ENCODE data around the gene PPP1R26. TPM values are rescaled to one million over a fixed set of nuclear protein-coding genes. Genes with fewer than 3 reads are reported as not detected.
A peak's percentile ranks its signal among the peaks of the same experiment; 100 is the strongest.

Gene PPP1R26
- polyA plus RNA-seq, 2 of the 4 experiments (the other 2 are of a cell fraction): 8.5 to 12.7 TPM

- peaks cover 10% of the 10 kb centered on the region; the same call in 1 of the 3 replicates for H3K4me1 ChIP-seq
- H3K9me3 ChIP-seq: no peaks in the 10 kb centered on the region
- TF ChIP-seq HES2 (IDR thresholded peaks at IDR 0.05): no peak
- TF ChIP-seq TFCP2L1 (CRISPR knock-in tag; IDR thresholded peaks at IDR 0.05): no peak
- CTCF ChIA-PET: interaction anchor here (1.2 kb wide), 1 partner anchor 19 kb away, joined by 5 read pairs; no protein-coding TSS in a partner anchor
- POLR2A ChIA-PET: no interaction called here
- H3K4me2 ChIP-seq: no peak overlapping the region
- no peak overlapping the region for H3K27ac ChIP-seq
- DNase-seq (ENCODE audit: low read depth in 1 of 2, low spot score in 1 of 2) (no peak), ATAC-seq (peak in 1 of 2 experiments; percentile 25; a peak in 1 of 6 replicates), FAIRE-seq (no peak)
- H3K4me3 ChIP-seq: no peak overlapping the region
- WGBS (ENCODE audit: missing lambda C conversion rate): 72% methylated on average over 10 of the region's 21 CpGs
Observed at GRCh38 chr9:135523521-135524129, 44.0 kb downstream of the PPP1R26 start.

GRCh38 chr9:135524130-135524861, 44.7 kb downstream of the PPP1R26 start:
- Histone ChIP-seq H3K9me3 (no peaks in the 10 kb centered on the region), H3K4me2 (no peak overlapping the region; the same call in 2 of the 3 replicates), H3K27ac (no peak overlapping the region), H3K4me1 (peaks cover 10% of the 10 kb centered on the region; the same call in 1 of the 3 replicates), H3K4me3 (no peak overlapping the region)
- FAIRE-seq (no peak), ATAC-seq (peak; percentile 17 to 39; a peak in 4 of 6 replicates), DNase-seq (ENCODE audit: low read depth in 1 of 2, low spot score in 1 of 2) (no peak)
- TF ChIP-seq FOSL2 (IDR thresholded peaks at IDR 0.05): no peak
- TF ChIP-seq FOSL2 (CRISPR knock-in tag; IDR thresholded peaks at IDR 0.05): peak; percentile 45
- TF ChIP-seq REST (IDR thresholded peaks at IDR 0.05): no peak
- WGBS (ENCODE audit: missing lambda C conversion rate): 68% methylated on average over 11 of the region's 27 CpGs
- ChIA-PET POLR2A (no interaction called here), CTCF (interaction anchor here (1.2 kb wide), 3 partner anchors 19 to 79 kb away, joined by 4 to 7 read pairs (median 5); no protein-coding TSS in a partner anchor)

- DNase-seq (ENCODE audit: low read depth in 1 of 2, low spot score in 1 of 2) (no peak), FAIRE-seq (no peak), ATAC-seq (no peak)
- Histone ChIP-seq H3K4me3 (no peak overlapping the region), H3K4me1 (peaks cover 10% of the 10 kb centered on the region; the same call in 1 of the 3 replicates), H3K27ac (no peak overlapping the region), H3K4me2 (no peak overlapping the region), H3K9me3 (no peaks in the 10 kb centered on the region)
- WGBS (ENCODE audit: missing lambda C conversion rate): 73% methylated on average over 18 of the region's 31 CpGs
- POLR2A ChIA-PET: no interaction called here
- CTCF ChIA-PET: interaction anchor here (0.6 to 1.2 kb wide), 3 partner anchors 21 to 112 kb away, joined by 4 to 7 read pairs (median 4); no protein-coding TSS in a partner anchor
- no peak for TF ChIP-seq CTCF (IDR thresholded peaks at IDR 0.05)
- TF ChIP-seq KDM1A (IDR thresholded peaks at IDR 0.05; ENCODE audit: low read depth): no peak
- no peak for TF ChIP-seq NR3C1 (IDR thresholded peaks at IDR 0.05)
- no peak for TF ChIP-seq TP53 (CRISPR knock-in tag; IDR thresholded peaks at IDR 0.05)
- TF ChIP-seq MAZ (IDR thresholded peaks at IDR 0.05; ENCODE audit: borderline replicate concordance, low read depth, low read length): no peak
- TF ChIP-seq RNF2 (IDR thresholded peaks at IDR 0.05; ENCODE audit: borderline replicate concordance, low read depth): no peak
- no peak for TF ChIP-seq PBX3 (IDR thresholded peaks at IDR 0.05)
- TF ChIP-seq MAX (IDR thresholded peaks at IDR 0.05): no peak
- no peak for TF ChIP-seq HMGXB4 (CRISPR knock-in tag; IDR thresholded peaks at IDR 0.05; ENCODE audit: borderline replicate concordance)
- TF ChIP-seq ATOH8 (CRISPR knock-in tag; IDR thresholded peaks at IDR 0.05; ENCODE audit: low read depth): no peak
- no peak for TF ChIP-seq MAFK (IDR thresholded peaks at IDR 0.05; ENCODE audit: partially characterized antibody)
- no peak for TF ChIP-seq HDAC2 (IDR thresholded peaks at IDR 0.05)
- no peak for TF ChIP-seq TFCP2L1 (CRISPR knock-in tag; IDR thresholded peaks at IDR 0.05)
Observed at GRCh38 chr9:135525241-135526088, 45.9 kb downstream of the PPP1R26 start.

Data from A549 (cell line).